HEK293 (cell line): ENCODE results near the gene LGI4.
A peak's percentile ranks its signal among the peaks of the same experiment; 100 is the strongest.

Experiments used
- EGR2 ChIP-seq: fragments of 450-650 bp; formaldehyde crosslinking; IDR thresholded peaks from 2 replicates; pipeline ENCODE4 v1.5.1; 2016; ENCODE audit warnings: low read depth, missing biosample characterization, missing genetic modification characterization
- FEZF1 ChIP-seq: fragments of 450-650 bp; formaldehyde crosslinking; IDR thresholded peaks from 2 replicates; pipeline ENCODE4 v1.5.1; 2016; ENCODE audit warnings: missing biosample characterization, missing genetic modification characterization
- GLIS1 ChIP-seq: fragments of 450-650 bp; formaldehyde crosslinking; IDR thresholded peaks from 2 replicates; pipeline ENCODE4 v1.5.1; 2016; ENCODE audit warnings: missing biosample characterization, missing genetic modification characterization
- HOXD13 ChIP-seq: sonication (generic); formaldehyde crosslinking; IDR thresholded peaks from 2 replicates; pipeline ENCODE4 v1.8.0; 2022; ENCODE audit warnings: missing genetic modification reagents, borderline replicate concordance
- IKZF3 ChIP-seq: fragments of 450-650 bp; IDR thresholded peaks from 2 replicates; pipeline ENCODE4 v1.5.0; 2018; ENCODE audit warnings: missing biosample characterization, mild to moderate bottlenecking, missing genetic modification characterization, moderate library complexity
- KLF16 ChIP-seq: fragments of 450-650 bp; formaldehyde crosslinking; IDR thresholded peaks from 2 replicates; pipeline ENCODE4 v1.5.1; 2017; ENCODE audit warnings: missing biosample characterization, missing genetic modification characterization
- MZF1 ChIP-seq: fragments of 450-650 bp; formaldehyde crosslinking; IDR thresholded peaks from 2 replicates; pipeline ENCODE4 v1.5.1; 2017; ENCODE audit warnings: missing biosample characterization, missing genetic modification characterization, borderline replicate concordance
- PATZ1 ChIP-seq: fragments of 450-650 bp; formaldehyde crosslinking; IDR thresholded peaks from 2 replicates; pipeline ENCODE4 v1.5.1; 2016; ENCODE audit warnings: missing biosample characterization, missing genetic modification characterization
- PRDM1 ChIP-seq: fragments of 450-650 bp; formaldehyde crosslinking; IDR thresholded peaks from 2 replicates; pipeline ENCODE4; 2016; ENCODE audit warnings: missing biosample characterization, missing genetic modification characterization
- TSHZ1 ChIP-seq: fragments of 450-650 bp; formaldehyde crosslinking; IDR thresholded peaks from 2 replicates; pipeline ENCODE4 v1.5.1; 2016; ENCODE audit warnings: missing biosample characterization, missing genetic modification characterization, borderline replicate concordance
- YY2 ChIP-seq: fragments of 450-650 bp; formaldehyde crosslinking; IDR thresholded peaks from 2 replicates; pipeline ENCODE4 v1.5.1; 2016; ENCODE audit warnings: missing biosample characterization, missing genetic modification characterization
- ZBTB1 ChIP-seq: fragments of 450-650 bp; formaldehyde crosslinking; IDR thresholded peaks from 2 replicates; pipeline ENCODE4 v1.5.1; 2016; ENCODE audit warnings: missing biosample characterization, missing genetic modification characterization
- ZBTB7A ChIP-seq: fragments of 450-650 bp; formaldehyde crosslinking; IDR thresholded peaks from 2 replicates; pipeline ENCODE4 v1.5.1; 2016; ENCODE audit warnings: low read depth, missing biosample characterization, missing genetic modification characterization
- ZFP37 ChIP-seq: fragments of 450-650 bp; formaldehyde crosslinking; IDR thresholded peaks from 2 replicates; pipeline ENCODE4 v1.5.1; 2016; ENCODE audit warnings: missing biosample characterization, missing genetic modification characterization
- ZNF10 ChIP-seq: fragments of 450-650 bp; formaldehyde crosslinking; IDR thresholded peaks from 2 replicates; pipeline ENCODE4 v1.5.1; 2017; ENCODE audit warnings: missing biosample characterization, missing genetic modification characterization
- ZNF114 ChIP-seq: fragments of 450-650 bp; formaldehyde crosslinking; IDR thresholded peaks from 2 replicates; pipeline ENCODE4 v1.5.0; 2017; ENCODE audit warnings: missing biosample characterization, missing genetic modification characterization
- ZNF132 ChIP-seq: fragments of 450-650 bp; formaldehyde crosslinking; IDR thresholded peaks from 2 replicates; pipeline ENCODE4 v1.5.1; 2017; ENCODE audit warnings: missing biosample characterization, missing genetic modification characterization, borderline replicate concordance
- ZNF175 ChIP-seq: fragments of 450-650 bp; formaldehyde crosslinking; IDR thresholded peaks from 2 replicates; pipeline ENCODE4 v1.5.1; 2016; ENCODE audit warnings: missing biosample characterization, missing genetic modification characterization
- ZNF19 ChIP-seq: fragments of 450-650 bp; formaldehyde crosslinking; IDR thresholded peaks from 2 replicates; pipeline ENCODE4; 2016; ENCODE audit warnings: missing biosample characterization, missing genetic modification characterization, low read depth
- ZNF248 ChIP-seq: fragments of 450-650 bp; formaldehyde crosslinking; IDR thresholded peaks from 2 replicates; pipeline ENCODE4 v1.5.1; 2017; ENCODE audit warnings: missing biosample characterization, missing genetic modification characterization
- ZNF341 ChIP-seq: fragments of 450-650 bp; formaldehyde crosslinking; IDR thresholded peaks from 2 replicates; pipeline ENCODE4; 2016; ENCODE audit warnings: low read depth, missing biosample characterization, missing genetic modification characterization
- ZNF416 ChIP-seq: fragments of 450-650 bp; formaldehyde crosslinking; IDR thresholded peaks from 2 replicates; pipeline ENCODE4 v1.5.1; 2016; ENCODE audit warnings: missing biosample characterization, missing genetic modification characterization
- ZNF501 ChIP-seq: fragments of 450-650 bp; formaldehyde crosslinking; IDR thresholded peaks from 2 replicates; pipeline ENCODE4 v1.5.1; 2016; ENCODE audit warnings: missing biosample characterization, missing genetic modification characterization
- ZNF558 ChIP-seq: fragments of 450-650 bp; formaldehyde crosslinking; IDR thresholded peaks from 2 replicates; pipeline ENCODE4 v1.5.1; 2016; ENCODE audit warnings: missing biosample characterization, missing genetic modification characterization
- ZNF654 ChIP-seq: fragments of 450-650 bp; formaldehyde crosslinking; IDR thresholded peaks from 2 replicates; pipeline ENCODE4 v1.5.1; 2016; ENCODE audit warnings: low read depth, missing biosample characterization, missing genetic modification characterization
- ZNF777 ChIP-seq: fragments of 450-650 bp; formaldehyde crosslinking; IDR thresholded peaks from 2 replicates; pipeline ENCODE4 v1.5.1; 2017; ENCODE audit warnings: missing biosample characterization, missing genetic modification characterization, borderline replicate concordance
- ZNF843 ChIP-seq: fragments of 450-650 bp; formaldehyde crosslinking; IDR thresholded peaks from 2 replicates; pipeline ENCODE4 v1.5.1; 2016; ENCODE audit warnings: missing biosample characterization, missing genetic modification characterization
- TF ChIP-seq, protein P1 (sequence below): fragments of 450-650 bp; formaldehyde crosslinking; IDR thresholded peaks from 2 replicates; pipeline ENCODE4 v1.5.1; 2016; ENCODE audit warnings: missing biosample characterization, missing genetic modification characterization
- TF ChIP-seq, protein P2 (sequence below): fragments of 450-650 bp; formaldehyde crosslinking; IDR thresholded peaks from 2 replicates; pipeline ENCODE4 v1.5.1; 2016; ENCODE audit warnings: missing biosample characterization, missing genetic modification characterization

LGI4 gene

DNA sequence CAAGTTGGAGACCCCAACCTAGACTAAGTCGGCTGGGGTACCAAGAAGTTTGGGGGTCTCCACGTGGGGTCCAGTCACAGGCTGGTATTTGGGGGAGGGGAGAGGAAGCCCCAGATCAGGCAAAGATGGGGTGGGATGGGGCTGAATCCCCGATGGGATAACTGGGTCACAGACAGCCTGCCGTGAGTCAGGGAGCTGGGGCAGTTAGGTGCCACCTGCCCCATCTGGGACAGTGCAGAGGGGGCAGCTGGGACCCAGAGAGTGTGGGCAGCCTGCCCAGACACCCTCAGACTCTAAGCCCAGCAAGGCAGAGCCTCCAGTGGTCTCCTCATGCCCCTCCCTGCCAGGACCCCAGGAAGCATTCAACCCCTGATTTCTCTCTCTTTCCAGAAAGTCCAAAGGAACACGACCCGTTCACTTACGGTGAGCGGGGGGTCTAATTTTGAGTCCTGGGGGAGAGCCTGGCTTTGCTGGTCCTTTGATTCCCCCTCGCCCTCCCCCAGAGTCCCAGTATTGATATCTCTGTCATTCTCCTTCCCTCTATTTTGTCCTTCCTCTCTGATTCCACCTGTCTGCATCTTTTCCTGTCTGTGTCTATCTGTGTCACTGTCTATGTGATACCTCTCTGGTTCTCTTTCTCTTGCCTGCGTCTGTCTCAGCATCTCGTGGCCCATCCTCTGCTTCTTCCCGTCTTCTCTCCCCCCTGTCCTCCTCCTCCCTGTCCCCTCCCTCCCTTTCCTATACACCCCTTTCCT lies 5.5 kb upstream of the LGI4 start (continued):
- TF ChIP-seq TSHZ1 (tag by site-specific recombination) (no peak), MZF1 (tag by site-specific recombination) (no peak), ZNF341 (tag by site-specific recombination) (no peak), YY2 (tag by site-specific recombination) (no peak; the same call in 1 of the 2 replicates), ZNF416 (tag by site-specific recombination) (no peak), PATZ1 (no peak), GLIS1 (no peak), ZNF114 (tag by site-specific recombination) (no peak), ZNF558 (tag by site-specific recombination) (no peak), ZBTB7A (tag by site-specific recombination) (peak; percentile 70; the same call in 1 of the 2 replicates), ZNF175 (tag by site-specific recombination) (no peak), EGR2 (no peak), KLF16 (tag by site-specific recombination) (no peak), PRDM1 (tag by site-specific recombination) (no peak), ZNF10 (tag by site-specific recombination) (no peak), ZNF248 (tag by site-specific recombination) (peak; percentile 8; the same call in 1 of the 2 replicates), ZNF501 (tag by site-specific recombination) (0 out of 2 replicates have a peak, but pooled peaks have one; percentile 7), HOXD13 (no peak), ZNF843 (tag by site-specific recombination) (no peak; the same call in 1 of the 2 replicates), ZNF654 (tag by site-specific recombination) (no peak), IKZF3 (tag by site-specific recombination) (no peak), ZNF19 (tag by site-specific recombination) (no peak), ZBTB1 (tag by site-specific recombination) (0 out of 2 replicates have a peak, but pooled peaks have one; percentile 58), ZNF132 (tag by site-specific recombination) (no peak), ZNF777 (tag by site-specific recombination) (no peak), FEZF1 (tag by site-specific recombination) (no peak), ZFP37 (tag by site-specific recombination) (0 out of 2 replicates have a peak, but pooled peaks have one; percentile 48)
- TF ChIP-seq, protein P1, sequence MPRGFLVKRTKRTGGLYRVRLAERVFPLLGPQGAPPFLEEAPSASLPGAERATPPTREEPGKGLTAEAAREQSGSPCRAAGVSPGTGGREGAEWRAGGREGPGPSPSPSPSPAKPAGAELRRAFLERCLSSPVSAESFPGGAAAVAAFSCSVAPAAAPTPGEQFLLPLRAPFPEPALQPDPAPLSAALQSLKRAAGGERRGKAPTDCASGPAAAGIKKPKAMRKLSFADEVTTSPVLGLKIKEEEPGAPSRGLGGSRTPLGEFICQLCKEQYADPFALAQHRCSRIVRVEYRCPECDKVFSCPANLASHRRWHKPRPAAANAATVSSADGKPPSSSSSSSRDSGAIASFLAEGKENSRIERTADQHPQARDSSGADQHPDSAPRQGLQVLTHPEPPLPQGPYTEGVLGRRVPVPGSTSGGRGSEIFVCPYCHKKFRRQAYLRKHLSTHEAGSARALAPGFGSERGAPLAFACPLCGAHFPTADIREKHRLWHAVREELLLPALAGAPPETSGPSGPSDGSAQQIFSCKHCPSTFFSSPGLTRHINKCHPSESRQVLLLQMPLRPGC (tag by site-specific recombination): no peak
- TF ChIP-seq, protein P2, sequence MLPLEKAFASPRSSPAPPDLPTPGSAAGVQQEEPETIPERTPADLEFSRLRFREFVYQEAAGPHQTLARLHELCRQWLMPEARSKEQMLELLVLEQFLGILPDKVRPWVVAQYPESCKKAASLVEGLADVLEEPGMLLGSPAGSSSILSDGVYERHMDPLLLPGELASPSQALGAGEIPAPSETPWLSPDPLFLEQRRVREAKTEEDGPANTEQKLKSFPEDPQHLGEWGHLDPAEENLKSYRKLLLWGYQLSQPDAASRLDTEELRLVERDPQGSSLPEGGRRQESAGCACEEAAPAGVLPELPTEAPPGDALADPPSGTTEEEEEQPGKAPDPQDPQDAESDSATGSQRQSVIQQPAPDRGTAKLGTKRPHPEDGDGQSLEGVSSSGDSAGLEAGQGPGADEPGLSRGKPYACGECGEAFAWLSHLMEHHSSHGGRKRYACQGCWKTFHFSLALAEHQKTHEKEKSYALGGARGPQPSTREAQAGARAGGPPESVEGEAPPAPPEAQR: 0 out of 2 replicates have a peak, but pooled peaks have one; percentile 76
